ENCODE results near the gene FASTKD1. TPM values are rescaled to one million over a fixed set of nuclear protein-coding genes. Genes with fewer than 3 reads are reported as not detected.

Gene FASTKD1
- total RNA-seq, 1 experiment from 2014 or later, result 37.6 TPM

DNA sequence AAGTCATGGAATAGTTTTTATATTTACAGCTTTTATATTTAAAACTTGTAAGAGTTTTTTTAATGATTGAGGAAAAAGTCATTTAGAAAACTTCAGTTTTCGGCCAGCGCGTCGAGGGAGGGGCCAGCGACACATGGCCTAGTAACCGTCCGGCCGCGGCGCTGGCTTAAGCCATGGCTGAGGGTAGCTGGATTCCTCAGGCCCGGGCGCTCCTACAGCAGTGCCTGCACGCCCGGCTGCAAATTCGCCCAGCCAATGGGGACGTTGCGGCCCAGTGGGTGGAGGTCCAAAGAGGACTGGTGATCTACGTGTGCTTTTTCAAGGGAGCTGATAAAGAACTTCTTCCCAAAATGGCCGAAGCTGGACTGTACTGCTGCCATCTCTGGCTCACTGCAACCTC, 69.0 kb downstream of the FASTKD1 start:
- intact Hi-C loops (cut with micrococcal nuclease), result no loop called here
- DNase-seq (ENCODE audit: low read depth, low spot score) (no peak), ATAC-seq (no peak)
- Histone ChIP-seq H3K9me3 (ENCODE audit: control insufficient read depth in 1 of 2, insufficient read depth in 1 of 2, low read depth in 1 of 2, low read length in 2 of 2) (no peaks in the 10 kb centered on the region), H3K79me2 (ENCODE audit: insufficient read depth, low read length) (no peaks in the 10 kb centered on the region), H4K20me1 (ENCODE audit: insufficient read depth) (no peaks in the 10 kb centered on the region), H2AFZ (ENCODE audit: low read depth, low read length, poor library complexity, severe bottlenecking) (no peak overlapping the region), H3K9ac (ENCODE audit: low read length) (no peak overlapping the region), H3K4me3 (replicated peaks in 1 of 2; ENCODE audit: low read depth in 1 of 2, low read length in 2 of 2) (no peak overlapping the region), H3K9me2 (ENCODE audit: insufficient read depth) (no peaks in the 10 kb centered on the region), H3K36me3 (ENCODE audit: control insufficient read depth in 1 of 2, insufficient read depth in 2 of 2, low read length in 2 of 2) (no peaks in the 10 kb centered on the region), H3K27ac (ENCODE audit: low read depth, low read length) (no peak overlapping the region), H3K4me1 (ENCODE audit: control insufficient read depth in 1 of 2, insufficient read depth in 2 of 2, low read length in 2 of 2) (peaks cover 10 to 24% of the 10 kb centered on the region in 2 experiments), H3K4me2 (ENCODE audit: low read length) (no peak overlapping the region), H3K27me3 (ENCODE audit: insufficient read depth, low read length) (no peaks in the 10 kb centered on the region)
- TF ChIP-seq RAD21 (IDR thresholded peaks at IDR 0.05; ENCODE audit: low read depth), result no peak
- TF ChIP-seq YY1 (IDR thresholded peaks at IDR 0.05; ENCODE audit: extremely low read depth, insufficient replicate concordance, low read depth, low read length), result no peak
- no peak for TF ChIP-seq CBX3 (IDR thresholded peaks at IDR 0.05; ENCODE audit: low read depth)
- no peak for TF ChIP-seq ELF1 (IDR thresholded peaks at IDR 0.05; ENCODE audit: borderline replicate concordance, low read depth)
- TF ChIP-seq SRF (IDR thresholded peaks at IDR 0.05; ENCODE audit: low read depth), result no peak
- no peak for TF ChIP-seq ZNF274 (IDR thresholded peaks at IDR 0.05; ENCODE audit: low read depth, low read length)
- no peak for TF ChIP-seq FOSL1 (IDR thresholded peaks at IDR 0.05; ENCODE audit: low read depth)
- TF ChIP-seq, protein P1, sequence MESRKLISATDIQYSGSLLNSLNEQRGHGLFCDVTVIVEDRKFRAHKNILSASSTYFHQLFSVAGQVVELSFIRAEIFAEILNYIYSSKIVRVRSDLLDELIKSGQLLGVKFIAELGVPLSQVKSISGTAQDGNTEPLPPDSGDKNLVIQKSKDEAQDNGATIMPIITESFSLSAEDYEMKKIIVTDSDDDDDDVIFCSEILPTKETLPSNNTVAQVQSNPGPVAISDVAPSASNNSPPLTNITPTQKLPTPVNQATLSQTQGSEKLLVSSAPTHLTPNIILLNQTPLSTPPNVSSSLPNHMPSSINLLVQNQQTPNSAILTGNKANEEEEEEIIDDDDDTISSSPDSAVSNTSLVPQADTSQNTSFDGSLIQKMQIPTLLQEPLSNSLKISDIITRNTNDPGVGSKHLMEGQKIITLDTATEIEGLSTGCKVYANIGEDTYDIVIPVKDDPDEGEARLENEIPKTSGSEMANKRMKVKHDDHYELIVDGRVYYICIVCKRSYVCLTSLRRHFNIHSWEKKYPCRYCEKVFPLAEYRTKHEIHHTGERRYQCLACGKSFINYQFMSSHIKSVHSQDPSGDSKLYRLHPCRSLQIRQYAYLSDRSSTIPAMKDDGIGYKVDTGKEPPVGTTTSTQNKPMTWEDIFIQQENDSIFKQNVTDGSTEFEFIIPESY (IDR thresholded peaks at IDR 0.05; ENCODE audit: extremely low read depth, insufficient replicate concordance, low read length), result no peak
- no peak for TF ChIP-seq CTCF (IDR thresholded peaks at IDR 0.05 in 2 of 3, conservative IDR thresholded peaks at IDR 0.05 in 1 of 3; ENCODE audit: borderline replicate concordance in 1 of 3, insufficient read depth in 1 of 3, low read depth in 2 of 3, low read length in 2 of 3)
- no peak for TF ChIP-seq EGR1 (IDR thresholded peaks at IDR 0.05; ENCODE audit: low read depth)
- TF ChIP-seq SP1 (IDR thresholded peaks at IDR 0.05; ENCODE audit: low read depth), result no peak
- no peak for TF ChIP-seq POLR2AphosphoS5 (IDR thresholded peaks at IDR 0.05; ENCODE audit: low read depth, low read length)
- no TSS peak for BruUV-seq (replicated peaks)
- CTCF ChIA-PET, result no interaction called here
- RAD21 ChIA-PET (ENCODE audit: low non-redundant PET in 1 of 2, low total read pairs in 2 of 2, uncharacterized antibody in 2 of 2, unreplicated experiment in 2 of 2), result no interaction called here
- POLR2A ChIA-PET, result no interaction called here

Data from HCT116 (cell line).